Measurements from ENCODE around the gene FAT1. TPM values are rescaled to one million over a fixed set of nuclear protein-coding genes. Genes with fewer than 3 reads are reported as not detected.

FAT1 gene
- total and polyA plus RNA-seq, 2 donors (not counting 1 experiment from before 2014, with no cell fraction given): 0.07 to 0.15 TPM

DNA sequence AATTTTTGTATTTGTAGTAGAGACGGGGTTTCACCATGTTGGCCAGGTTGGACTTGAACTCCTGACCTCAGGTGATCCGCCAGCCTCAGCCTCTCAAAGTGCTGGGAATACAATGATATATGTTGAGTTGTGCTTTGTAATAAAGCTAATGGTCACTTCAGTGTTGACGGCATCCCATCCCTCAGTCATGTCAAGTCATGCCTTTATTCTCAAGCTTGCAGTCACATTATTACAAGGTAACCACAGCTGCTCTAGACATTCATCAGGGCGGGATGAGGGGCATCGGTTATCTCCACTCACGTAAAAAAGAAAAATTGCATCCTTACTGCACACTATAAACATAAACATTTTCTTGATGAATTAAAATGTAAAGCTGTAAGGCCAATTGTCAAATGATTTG lies 12.8 kb upstream of the FAT1 start:
- H3K27ac Mint-ChIP-seq: no peak overlapping the region
- CTCF ChIA-PET: no interaction called here
- Histone ChIP-seq H2AFZ (ENCODE audit: insufficient read depth, low read depth, low read length, poor library complexity, severe bottlenecking) (no peak overlapping the region), H3K27me3 (replicated peaks in 1 of 4; ENCODE audit: control extremely low read depth in 1 of 4, control insufficient read depth in 3 of 4, insufficient read depth in 4 of 4, low read length in 3 of 4) (no peaks in the 10 kb centered on the region), H3K79me2 (ENCODE audit: control insufficient read depth, insufficient read depth, low read length) (no peaks in the 10 kb centered on the region), H3K4me3 (ENCODE audit: control extremely low read depth in 1 of 5, extremely low read depth in 1 of 5, insufficient read depth in 1 of 5, low read depth in 2 of 5, low read length in 4 of 5) (no peak overlapping the region), H4K20me1 (ENCODE audit: control insufficient read depth, insufficient read depth, low read length, poor library complexity, severe bottlenecking) (no peaks in the 10 kb centered on the region), H3K27ac (ENCODE audit: low read length in 2 of 2) (no peak overlapping the region), H3K4me2 (replicated peaks; ENCODE audit: low read depth, low read length, poor library complexity, severe bottlenecking) (no peak overlapping the region), H3K4me1 (ENCODE audit: control insufficient read depth in 2 of 2, insufficient read depth in 2 of 2, low read length in 2 of 2) (no peaks in the 10 kb centered on the region), H3K9ac (ENCODE audit: low read length) (no peak overlapping the region), H3K9me3 (ENCODE audit: control extremely low read depth in 1 of 3, control insufficient read depth in 2 of 3, insufficient read depth in 1 of 3, low read length in 2 of 3) (peaks cover 0 to 5% (median 0%) of the 10 kb centered on the region in 3 donors), H3K36me3 (replicated peaks in 1 of 2; ENCODE audit: control extremely low read depth in 1 of 2, control insufficient read depth in 1 of 2, extremely low read depth in 1 of 2, insufficient read depth in 2 of 2, low read length in 1 of 2) (no peaks in the 10 kb centered on the region)
- WGBS (ENCODE audit: insufficient coverage): no CpG with 5 or more reads among the region's 6 CpGs
- ATAC-seq (ENCODE audit: low read depth) (no peak), DNase-seq (no peak)
- no peaks in the 10 kb centered on the region for H3K9me3 Mint-ChIP-seq (ENCODE audit: insufficient read depth)
- no peak for TF ChIP-seq EZH2 (IDR thresholded peaks at IDR 0.05; ENCODE audit: borderline replicate concordance, insufficient read depth, low read depth, low read length, poor library complexity, severe bottlenecking)
- TF ChIP-seq, protein P1, sequence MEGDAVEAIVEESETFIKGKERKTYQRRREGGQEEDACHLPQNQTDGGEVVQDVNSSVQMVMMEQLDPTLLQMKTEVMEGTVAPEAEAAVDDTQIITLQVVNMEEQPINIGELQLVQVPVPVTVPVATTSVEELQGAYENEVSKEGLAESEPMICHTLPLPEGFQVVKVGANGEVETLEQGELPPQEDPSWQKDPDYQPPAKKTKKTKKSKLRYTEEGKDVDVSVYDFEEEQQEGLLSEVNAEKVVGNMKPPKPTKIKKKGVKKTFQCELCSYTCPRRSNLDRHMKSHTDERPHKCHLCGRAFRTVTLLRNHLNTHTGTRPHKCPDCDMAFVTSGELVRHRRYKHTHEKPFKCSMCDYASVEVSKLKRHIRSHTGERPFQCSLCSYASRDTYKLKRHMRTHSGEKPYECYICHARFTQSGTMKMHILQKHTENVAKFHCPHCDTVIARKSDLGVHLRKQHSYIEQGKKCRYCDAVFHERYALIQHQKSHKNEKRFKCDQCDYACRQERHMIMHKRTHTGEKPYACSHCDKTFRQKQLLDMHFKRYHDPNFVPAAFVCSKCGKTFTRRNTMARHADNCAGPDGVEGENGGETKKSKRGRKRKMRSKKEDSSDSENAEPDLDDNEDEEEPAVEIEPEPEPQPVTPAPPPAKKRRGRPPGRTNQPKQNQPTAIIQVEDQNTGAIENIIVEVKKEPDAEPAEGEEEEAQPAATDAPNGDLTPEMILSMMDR (IDR thresholded peaks at IDR 0.05): no peak
- POLR2A ChIA-PET: no interaction called here
- no peak overlapping the region for H3K4me3 Mint-ChIP-seq
- no peaks in the 10 kb centered on the region for H3K4me1 Mint-ChIP-seq
- intact Hi-C loops (cut with micrococcal nuclease): no loop called here
- H3K27me3 Mint-ChIP-seq: no peaks in the 10 kb centered on the region

DNA sequence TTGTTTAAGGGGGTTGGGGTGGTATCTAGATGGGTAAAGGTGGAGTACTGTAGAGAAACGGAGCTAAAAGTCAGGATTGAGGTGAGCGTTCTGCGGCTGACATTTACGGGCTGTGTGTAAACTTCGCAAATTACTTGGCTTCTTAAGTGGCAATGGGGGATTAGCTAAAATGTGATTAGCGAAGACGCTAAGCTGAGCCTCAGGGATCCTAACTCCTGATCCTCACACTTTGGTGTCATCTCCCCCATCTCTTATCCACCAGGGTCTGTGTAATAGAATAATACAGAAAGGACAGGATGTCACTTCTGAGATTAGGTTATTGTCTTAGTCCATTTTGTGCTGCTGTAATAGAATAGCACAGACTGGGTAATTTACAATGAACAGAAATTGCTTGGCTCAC lies 10.6 kb upstream of the FAT1 start:
- no peak overlapping the region for H2AFZ ChIP-seq (ENCODE audit: insufficient read depth, low read depth, low read length, poor library complexity, severe bottlenecking)
- Mint-ChIP-seq H3K4me1 (no peaks in the 10 kb centered on the region), H3K27ac (no peak overlapping the region), H3K4me3 (no peak overlapping the region), H3K27me3 (no peaks in the 10 kb centered on the region), H3K9me3 (ENCODE audit: insufficient read depth) (no peaks in the 10 kb centered on the region)
- H3K4me3 ChIP-seq (ENCODE audit: control extremely low read depth in 1 of 5, extremely low read depth in 1 of 5, insufficient read depth in 1 of 5, low read depth in 2 of 5, low read length in 4 of 5): no peak overlapping the region
- POLR2A ChIA-PET: no interaction called here
- no peaks in the 10 kb centered on the region for H3K9me3 ChIP-seq (ENCODE audit: control extremely low read depth in 1 of 3, control insufficient read depth in 2 of 3, insufficient read depth in 1 of 3, low read length in 2 of 3)
- no peak overlapping the region for H3K9ac ChIP-seq (ENCODE audit: low read length)
- H3K27me3 ChIP-seq (replicated peaks in 1 of 4; ENCODE audit: control extremely low read depth in 1 of 4, control insufficient read depth in 3 of 4, insufficient read depth in 4 of 4, low read length in 3 of 4): no peaks in the 10 kb centered on the region
- H3K4me2 ChIP-seq (replicated peaks; ENCODE audit: low read depth, low read length, poor library complexity, severe bottlenecking): no peak overlapping the region
- H4K20me1 ChIP-seq (ENCODE audit: control insufficient read depth, insufficient read depth, low read length, poor library complexity, severe bottlenecking): no peaks in the 10 kb centered on the region
- H3K27ac ChIP-seq (ENCODE audit: low read length in 2 of 2): no peak overlapping the region
- H3K4me1 ChIP-seq (ENCODE audit: control insufficient read depth in 2 of 2, insufficient read depth in 2 of 2, low read length in 2 of 2): no peaks in the 10 kb centered on the region
- 97% methylated on average over 4 of the region's 7 CpGs for WGBS (ENCODE audit: insufficient coverage)
- H3K36me3 ChIP-seq (replicated peaks in 1 of 2; ENCODE audit: control extremely low read depth in 1 of 2, control insufficient read depth in 1 of 2, extremely low read depth in 1 of 2, insufficient read depth in 2 of 2, low read length in 1 of 2): no peaks in the 10 kb centered on the region
- TF ChIP-seq, protein P1 (IDR thresholded peaks at IDR 0.05): no peak
- no peak for TF ChIP-seq EZH2 (IDR thresholded peaks at IDR 0.05; ENCODE audit: borderline replicate concordance, insufficient read depth, low read depth, low read length, poor library complexity, severe bottlenecking)
- no peaks in the 10 kb centered on the region for H3K79me2 ChIP-seq (ENCODE audit: control insufficient read depth, insufficient read depth, low read length)
- intact Hi-C loops (cut with micrococcal nuclease): no loop called here
- CTCF ChIA-PET: no interaction called here
- no peak for DNase-seq
- no peak for ATAC-seq (ENCODE audit: low read depth)
